Measurements from ENCODE around the gene ABCB9. TPM values are rescaled to one million over a fixed set of nuclear protein-coding genes. Genes with fewer than 3 reads are reported as not detected.

Gene ABCB9
- total RNA-seq, 1 donor from 2014 or later: 1.6 TPM

GRCh38 chr12:122974274-122974891 lies 8.1 kb upstream of the ABCB9 start:
- peak; percentile 99 for DNase-seq
- Histone ChIP-seq H3K27me3 (ENCODE audit: low read depth) (no peaks in the 10 kb centered on the region), H3K4me1 (peaks cover 53% of the 10 kb centered on the region), H3K9me3 (replicated peaks) (no peaks in the 10 kb centered on the region), H3K27ac (replicated peaks) (peak overlapping the region; percentile 100), H3K36me3 (peaks cover 7% of the 10 kb centered on the region), H3K4me3 (peak overlapping the region; percentile 88)
- TF ChIP-seq CTCF (IDR thresholded peaks at IDR 0.05; ENCODE audit: borderline replicate concordance): no peak
- intact Hi-C loops (cut with micrococcal nuclease): no loop called here

GRCh38 chr12:122969676-122970075 lies 3.4 kb upstream of the ABCB9 start:
- no peak for TF ChIP-seq CTCF (IDR thresholded peaks at IDR 0.05; ENCODE audit: borderline replicate concordance)
- intact Hi-C loops (cut with micrococcal nuclease): no loop called here
- Histone ChIP-seq H3K4me1 (peaks cover 24% of the 10 kb centered on the region), H3K4me3 (no peak overlapping the region), H3K36me3 (no peaks in the 10 kb centered on the region), H3K27ac (replicated peaks) (no peak overlapping the region), H3K9me3 (replicated peaks) (no peaks in the 10 kb centered on the region), H3K27me3 (ENCODE audit: low read depth) (no peaks in the 10 kb centered on the region)
- DNase-seq: no peak

- DNase-seq: no peak
- TF ChIP-seq CTCF (IDR thresholded peaks at IDR 0.05; ENCODE audit: borderline replicate concordance): no peak
- H3K9me3 ChIP-seq (replicated peaks): no peaks in the 10 kb centered on the region
- no peak overlapping the region for H3K4me3 ChIP-seq
- H3K27ac ChIP-seq (replicated peaks): no peak overlapping the region
- intact Hi-C loops (cut with micrococcal nuclease): no loop called here
- H3K27me3 ChIP-seq (ENCODE audit: low read depth): no peaks in the 10 kb centered on the region
- no peaks in the 10 kb centered on the region for H3K36me3 ChIP-seq
- H3K4me1 ChIP-seq: peaks cover 32% of the 10 kb centered on the region
These were observed 1.8 kb upstream of the ABCB9 start for GRCh38 chr12:122968104-122968503.

GRCh38 chr12:122966743-122967550 lies 684 bp upstream of the ABCB9 start:
- H3K9me3 ChIP-seq (replicated peaks): no peaks in the 10 kb centered on the region
- peaks cover 43% of the 10 kb centered on the region for H3K4me1 ChIP-seq
- peak overlapping the region; percentile 76 for H3K4me3 ChIP-seq
- H3K27ac ChIP-seq (replicated peaks): peak overlapping the region; percentile 62
- no peaks in the 10 kb centered on the region for H3K27me3 ChIP-seq (ENCODE audit: low read depth)
- no peaks in the 10 kb centered on the region for H3K36me3 ChIP-seq
- DNase-seq: no peak
- no peak for TF ChIP-seq CTCF (IDR thresholded peaks at IDR 0.05; ENCODE audit: borderline replicate concordance)
- intact Hi-C loops (cut with micrococcal nuclease): no loop called here

- Histone ChIP-seq H3K9me3 (replicated peaks) (no peaks in the 10 kb centered on the region), H3K36me3 (no peaks in the 10 kb centered on the region), H3K27ac (replicated peaks) (peak overlapping the region; percentile 62), H3K4me3 (peak overlapping the region; percentile 76), H3K27me3 (ENCODE audit: low read depth) (no peaks in the 10 kb centered on the region), H3K4me1 (peaks cover 51% of the 10 kb centered on the region)
- DNase-seq: no peak
- intact Hi-C loops (cut with micrococcal nuclease): no loop called here
- TF ChIP-seq CTCF (IDR thresholded peaks at IDR 0.05; ENCODE audit: borderline replicate concordance): no peak
These were observed 927 bp downstream of the ABCB9 start for GRCh38 chr12:122965321-122965751.

All from left ventricle myocardium inferior (tissue), 1 donor.